Lower lobe of right lung (tissue), 2 donors: Measurements from ENCODE around the gene ITPKB. TPM values are rescaled to one million over a fixed set of nuclear protein-coding genes. Genes with fewer than 3 reads are reported as not detected.

Source experiments
- ATAC-seq, 2 donors: fragments of 200-7000 bp; cut with Tn5 transposase; one replicate each; pipeline ENCODE4 v1.9.1; 2020 to 2022; ENCODE audit warnings: mild to moderate bottlenecking in 2 of 2, moderate library complexity in 2 of 2
- DNase-seq: peaks from one replicate; pipeline ENCODE4 v3.0.0-alpha.2; 2020
- H3K27ac ChIP-seq: fragments of 200-600 bp; one replicate; pipeline ENCODE4 v1.8.0; 2022
- H3K27me3 ChIP-seq: fragments of 200-600 bp; one replicate; pipeline ENCODE4 v1.8.0; 2022; ENCODE audit warnings: low read depth
- H3K36me3 ChIP-seq: fragments of 200-600 bp; one replicate; pipeline ENCODE4 v1.8.0; 2022; ENCODE audit warnings: mild to moderate bottlenecking
- H3K4me1 ChIP-seq: fragments of 200-600 bp; one replicate; pipeline ENCODE4 v1.8.0; 2022
- H3K4me3 ChIP-seq: fragments of 200-600 bp; one replicate; pipeline ENCODE4 v1.8.0; 2022; ENCODE audit warnings: mild to moderate bottlenecking
- H3K9me3 ChIP-seq: fragments of 200-600 bp; one replicate; pipeline ENCODE4 v1.8.0; 2022
- intact Hi-C: fragments of 100-400 bp; cut with DNase I; formaldehyde crosslinking; loops from one replicate; pipeline ENCODE4 v1.11.0; 2022
- total RNA-seq: library from RNA; stranded (reverse); fragmentation: NEBNext Ultra II Directional; extraction: Animal tissue kit (Norgen Biotek cat#: 25700); gene quantifications from one replicate; pipeline ENCODE4 v1.2.1, GENCODE V29; 2021
- TF ChIP-seq, protein P1 (sequence below): fragments of 200-600 bp; IDR thresholded peaks from one replicate; pipeline ENCODE4 v1.8.0; 2022; ENCODE audit warnings: antibody characterized with exemption, mild to moderate bottlenecking
- donor health status: DM: no; HTN: yes; CAD: no; lungs with severe emphysema.

ITPKB gene
- total RNA-seq, 1 donor from 2014 or later = 42.3 TPM

DNA sequence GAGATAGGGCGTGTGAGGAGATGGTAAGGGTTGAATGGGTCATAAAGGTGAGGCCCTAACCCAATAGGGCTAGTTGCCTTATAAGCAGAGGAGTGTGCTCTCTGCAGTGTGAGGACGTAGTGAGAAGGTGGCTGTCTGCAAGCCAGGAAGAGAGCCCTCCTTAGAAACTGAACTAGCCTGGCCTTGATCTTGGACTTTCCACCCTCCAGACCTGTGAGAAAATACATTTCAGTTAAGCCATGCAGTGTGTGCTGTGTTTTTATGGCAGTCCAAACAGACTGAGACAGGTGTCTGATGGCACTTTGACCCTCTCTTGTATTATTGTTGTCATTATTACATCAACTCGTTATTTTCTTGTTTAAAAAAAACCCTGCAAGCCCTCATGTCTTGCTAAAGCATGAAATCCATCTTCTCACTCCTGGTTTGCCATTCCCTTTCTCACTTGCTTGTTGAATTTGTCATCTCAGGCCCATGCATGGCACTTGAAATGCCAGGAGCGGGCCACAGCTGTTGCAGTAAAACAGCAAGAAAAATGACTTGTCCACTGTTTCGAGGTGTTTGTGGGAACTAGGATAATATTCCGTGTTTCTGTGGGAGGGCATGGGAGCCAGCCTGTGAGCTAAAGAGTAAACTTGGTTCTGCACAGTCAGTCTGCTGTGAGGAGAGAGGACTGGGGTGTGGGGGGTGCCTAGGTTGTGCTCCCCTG is 111.9 kb downstream of the ITPKB start:
- ATAC-seq (no peak), DNase-seq (peak; percentile 6)
- H3K9me3 ChIP-seq = no peaks in the 10 kb centered on the region
- peaks cover 8% of the 10 kb centered on the region for H3K4me1 ChIP-seq
- H3K4me3 ChIP-seq = no peak overlapping the region
- H3K27ac ChIP-seq = no peak overlapping the region
- TF ChIP-seq, protein P1, sequence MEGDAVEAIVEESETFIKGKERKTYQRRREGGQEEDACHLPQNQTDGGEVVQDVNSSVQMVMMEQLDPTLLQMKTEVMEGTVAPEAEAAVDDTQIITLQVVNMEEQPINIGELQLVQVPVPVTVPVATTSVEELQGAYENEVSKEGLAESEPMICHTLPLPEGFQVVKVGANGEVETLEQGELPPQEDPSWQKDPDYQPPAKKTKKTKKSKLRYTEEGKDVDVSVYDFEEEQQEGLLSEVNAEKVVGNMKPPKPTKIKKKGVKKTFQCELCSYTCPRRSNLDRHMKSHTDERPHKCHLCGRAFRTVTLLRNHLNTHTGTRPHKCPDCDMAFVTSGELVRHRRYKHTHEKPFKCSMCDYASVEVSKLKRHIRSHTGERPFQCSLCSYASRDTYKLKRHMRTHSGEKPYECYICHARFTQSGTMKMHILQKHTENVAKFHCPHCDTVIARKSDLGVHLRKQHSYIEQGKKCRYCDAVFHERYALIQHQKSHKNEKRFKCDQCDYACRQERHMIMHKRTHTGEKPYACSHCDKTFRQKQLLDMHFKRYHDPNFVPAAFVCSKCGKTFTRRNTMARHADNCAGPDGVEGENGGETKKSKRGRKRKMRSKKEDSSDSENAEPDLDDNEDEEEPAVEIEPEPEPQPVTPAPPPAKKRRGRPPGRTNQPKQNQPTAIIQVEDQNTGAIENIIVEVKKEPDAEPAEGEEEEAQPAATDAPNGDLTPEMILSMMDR = no peak
- H3K36me3 ChIP-seq = peaks cover 8% of the 10 kb centered on the region
- intact Hi-C loops = no loop called here
- no peaks in the 10 kb centered on the region for H3K27me3 ChIP-seq

DNA sequence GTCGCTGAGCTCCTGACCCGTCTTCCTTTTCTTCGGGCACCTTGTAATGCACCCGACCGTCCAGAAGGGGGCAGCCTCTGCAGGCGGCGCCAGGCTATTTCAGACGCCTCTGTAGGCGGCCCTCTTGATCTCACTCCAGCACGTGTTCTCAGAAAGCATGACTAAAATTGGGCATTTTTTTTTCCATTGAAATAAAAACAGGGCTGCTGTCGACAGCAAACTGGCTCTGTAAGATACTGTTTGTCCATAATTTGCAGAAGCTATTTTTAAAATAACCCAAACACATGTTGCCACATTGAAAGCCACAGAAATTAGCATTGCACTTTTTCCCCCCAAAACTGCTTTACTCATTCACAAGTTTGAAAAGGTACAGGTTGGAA is 112.5 kb downstream of the ITPKB start:
- Histone ChIP-seq H3K4me3 (peak overlapping the region; percentile 26), H3K27me3 (no peaks in the 10 kb centered on the region), H3K36me3 (peaks cover 2% of the 10 kb centered on the region), H3K27ac (no peak overlapping the region), H3K4me1 (peaks cover 8% of the 10 kb centered on the region), H3K9me3 (no peaks in the 10 kb centered on the region)
- peak; percentile 93 for ATAC-seq
- TF ChIP-seq, protein P1 = peak; percentile 99
- intact Hi-C loops = no loop called here
- DNase-seq = peak; percentile 84

DNA sequence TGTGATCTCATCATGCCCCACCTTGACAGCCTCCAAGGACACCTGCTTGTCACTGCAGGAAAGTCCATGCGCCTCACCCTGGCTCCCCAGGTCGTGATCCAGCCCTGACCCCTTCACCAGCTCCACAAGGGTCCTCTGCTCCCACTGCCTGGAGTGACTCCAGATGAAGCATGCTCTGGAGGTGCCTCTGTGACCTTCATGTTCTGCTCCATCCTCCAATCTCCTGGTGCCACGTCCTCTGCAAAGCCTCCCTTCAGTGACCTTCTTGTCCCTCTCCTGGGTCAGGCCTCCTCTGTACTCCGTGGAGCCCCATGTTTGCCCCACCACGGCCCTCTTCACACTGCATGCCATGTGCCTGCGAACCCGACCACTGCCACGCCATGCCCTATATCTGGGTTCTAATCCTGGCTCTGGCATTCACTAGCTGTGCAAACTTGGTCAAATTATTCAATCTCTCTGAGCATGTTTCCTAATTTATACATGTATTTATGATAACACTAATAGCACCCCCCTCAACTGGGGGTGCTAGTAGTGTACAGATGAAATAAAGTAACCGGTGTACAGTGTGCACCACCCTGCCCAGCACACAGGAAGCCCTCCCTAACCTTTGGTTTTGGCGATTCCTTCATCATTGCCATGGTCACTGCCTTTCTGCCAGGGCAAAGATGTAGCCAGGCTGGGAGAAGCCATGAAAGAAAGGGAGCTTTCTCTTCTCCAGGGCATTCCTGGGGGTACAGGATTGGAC is 113.1 kb downstream of the ITPKB start:
- H3K4me3 ChIP-seq = peak overlapping the region; percentile 26
- DNase-seq (peak; percentile 35), ATAC-seq (peak; percentile 36 to 47)
- no peak overlapping the region for H3K27ac ChIP-seq
- no peaks in the 10 kb centered on the region for H3K9me3 ChIP-seq
- intact Hi-C loops = no loop called here
- peaks cover 8% of the 10 kb centered on the region for H3K4me1 ChIP-seq
- H3K36me3 ChIP-seq = no peaks in the 10 kb centered on the region
- no peaks in the 10 kb centered on the region for H3K27me3 ChIP-seq
- TF ChIP-seq, protein P1 = no peak

DNA sequence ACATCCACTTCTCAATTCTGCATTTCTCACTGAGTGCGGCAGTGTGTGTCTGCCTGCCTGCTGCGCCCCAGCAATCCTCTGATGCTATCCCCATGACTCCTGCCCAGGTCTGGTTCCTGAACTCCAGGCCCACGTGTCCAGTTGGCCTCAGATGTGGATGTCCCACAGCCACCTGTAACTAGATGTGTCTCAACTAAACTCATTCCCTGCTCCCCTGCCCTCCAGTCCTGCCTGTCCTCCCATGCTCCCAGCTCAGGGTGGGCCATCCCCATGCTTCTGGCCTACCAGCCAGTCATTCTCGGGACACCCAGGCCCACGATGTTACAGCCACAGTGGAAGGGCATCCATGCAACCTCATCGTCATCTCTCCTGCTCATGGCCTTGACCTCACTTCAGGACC is 113.8 kb downstream of the ITPKB start:
- Histone ChIP-seq H3K27me3 (no peaks in the 10 kb centered on the region), H3K4me1 (peaks cover 8% of the 10 kb centered on the region), H3K27ac (no peak overlapping the region), H3K36me3 (no peaks in the 10 kb centered on the region), H3K9me3 (no peaks in the 10 kb centered on the region), H3K4me3 (no peak overlapping the region)
- no peak for ATAC-seq
- peak; percentile 26 for DNase-seq
- TF ChIP-seq, protein P1 = no peak
- intact Hi-C loops = no loop called here

DNA sequence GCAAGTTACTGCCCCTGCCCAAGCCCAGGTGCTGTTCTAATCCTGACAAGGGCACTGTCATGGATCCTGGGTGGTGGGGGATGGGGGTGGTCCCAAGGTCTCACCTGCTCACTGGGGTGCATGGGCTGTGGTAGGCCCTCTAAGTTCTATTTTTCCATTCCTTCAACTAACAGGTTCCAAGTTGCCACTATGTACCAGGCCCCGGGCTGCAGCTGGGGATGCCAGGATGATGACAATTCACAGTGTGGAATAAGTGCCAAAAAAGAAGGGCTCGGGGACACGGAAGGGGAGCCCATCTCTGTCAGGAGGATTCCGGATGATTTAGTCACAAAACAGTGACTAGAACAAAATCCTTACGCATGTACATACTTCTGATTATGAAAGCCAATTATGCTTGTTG is 114.6 kb downstream of the ITPKB start:
- intact Hi-C loops = no loop called here
- DNase-seq (peak; percentile 35), ATAC-seq (no peak)
- Histone ChIP-seq H3K9me3 (no peaks in the 10 kb centered on the region), H3K4me1 (peaks cover 8% of the 10 kb centered on the region), H3K27me3 (no peaks in the 10 kb centered on the region), H3K36me3 (no peaks in the 10 kb centered on the region), H3K4me3 (no peak overlapping the region), H3K27ac (no peak overlapping the region)
- TF ChIP-seq, protein P1 = no peak
